DMS79 treated with DMSO at 0.1 percent for 48 hours (cell line): ENCODE measurements around the gene CDK18.
"Not testable (repeated sequence)": the region's sequence is repeated elsewhere in the genome, so short reads cannot be mapped to it uniquely, and the experiment has no call there.

Experiments used
- DNase-seq: peaks from one replicate; lab custom pipeline; 2025; lab: John Stamatoyannopoulos, UW

The CDK18 gene

GRCh38 chr1:205481218-205481617 lies 23.3 kb upstream of the CDK18 start:
- DNase-seq: no peak

GRCh38 chr1:205481629-205482151 lies 22.8 kb upstream of the CDK18 start:
- DNase-seq: peak; percentile 36

GRCh38 chr1:205482587-205482986 lies 21.9 kb upstream of the CDK18 start:
- DNase-seq: not testable (repeated sequence)

GRCh38 chr1:205483372-205483771 lies 21.1 kb upstream of the CDK18 start:
- DNase-seq: no peak

- peak; percentile 83 for DNase-seq
Observed at GRCh38 chr1:205484985-205485967, 19.2 kb upstream of the CDK18 start.

GRCh38 chr1:205486258-205486657 lies 18.2 kb upstream of the CDK18 start:
- DNase-seq: no peak

- DNase-seq: peak; percentile 66
Observed at GRCh38 chr1:205488074-205488723, 16.3 kb upstream of the CDK18 start.

- DNase-seq: no peak
Observed at GRCh38 chr1:205491794-205492193, 12.7 kb upstream of the CDK18 start.

GRCh38 chr1:205492201-205492667 lies 12.2 kb upstream of the CDK18 start:
- peak; percentile 49 for DNase-seq

GRCh38 chr1:205492774-205493173 lies 11.7 kb upstream of the CDK18 start:
- DNase-seq: no peak

- no peak for DNase-seq
Observed at GRCh38 chr1:205493241-205494085, 11.0 kb upstream of the CDK18 start.

- DNase-seq: no peak
Observed at GRCh38 chr1:205494115-205494514, 10.4 kb upstream of the CDK18 start.

GRCh38 chr1:205495237-205495823 lies 9.1 kb upstream of the CDK18 start:
- DNase-seq: peak; percentile 21

GRCh38 chr1:205496661-205497060 lies 7.8 kb upstream of the CDK18 start:
- no peak for DNase-seq

- DNase-seq: no peak
Observed at GRCh38 chr1:205497351-205497750, 7.1 kb upstream of the CDK18 start.

- DNase-seq: no peak
Observed at GRCh38 chr1:205499789-205500188, 4.7 kb upstream of the CDK18 start.

- no peak for DNase-seq
Observed at GRCh38 chr1:205500240-205501233, 3.9 kb upstream of the CDK18 start.

- no peak for DNase-seq
Observed at GRCh38 chr1:205502111-205502810, 2.2 kb upstream of the CDK18 start.

- DNase-seq: no peak
Observed at GRCh38 chr1:205502992-205503391, 1.5 kb upstream of the CDK18 start.
